ENCODE measurements around the gene TGFBR3.
"Not testable (repeated sequence)": the region's sequence is repeated elsewhere in the genome, so short reads cannot be mapped to it uniquely, and the experiment has no call there.

The TGFBR3 gene

GRCh38 chr1:91862120-91862519 is 23.8 kb downstream of the TGFBR3 start:
- H3K4me3 ChIP-seq (ENCODE audit: low read length): no peak overlapping the region
- H3K9me3 ChIP-seq (ENCODE audit: insufficient read depth, low read depth, low read length): no peaks in the 10 kb centered on the region
- no peaks in the 10 kb centered on the region for H3K4me1 ChIP-seq (ENCODE audit: insufficient read depth, low read length)
- H3K27me3 ChIP-seq (ENCODE audit: insufficient read depth, low read length): no peaks in the 10 kb centered on the region
- no peak overlapping the region for H3K9ac ChIP-seq (ENCODE audit: low read depth, low read length)
- no peak overlapping the region for H3K27ac ChIP-seq (ENCODE audit: low read length)
- no peaks in the 10 kb centered on the region for H3K36me3 ChIP-seq (ENCODE audit: insufficient read depth, low read depth, low read length)

- no peaks in the 10 kb centered on the region for H3K4me1 ChIP-seq (ENCODE audit: insufficient read depth, low read length)
- H3K4me3 ChIP-seq (ENCODE audit: low read length): no peak overlapping the region
- no peaks in the 10 kb centered on the region for H3K27me3 ChIP-seq (ENCODE audit: insufficient read depth, low read length)
- no peak overlapping the region for H3K9ac ChIP-seq (ENCODE audit: low read depth, low read length)
- no peak overlapping the region for H3K27ac ChIP-seq (ENCODE audit: low read length)
- H3K9me3 ChIP-seq (ENCODE audit: insufficient read depth, low read depth, low read length): no peaks in the 10 kb centered on the region
- no peaks in the 10 kb centered on the region for H3K36me3 ChIP-seq (ENCODE audit: insufficient read depth, low read depth, low read length)
Observed at GRCh38 chr1:91857557-91858239, 28.3 kb downstream of the TGFBR3 start.

- Histone ChIP-seq H3K36me3 (ENCODE audit: insufficient read depth, low read depth, low read length) (no peaks in the 10 kb centered on the region), H3K27me3 (ENCODE audit: insufficient read depth, low read length) (no peaks in the 10 kb centered on the region), H3K9ac (ENCODE audit: low read depth, low read length) (no peak overlapping the region), H3K27ac (ENCODE audit: low read length) (no peak overlapping the region), H3K4me1 (ENCODE audit: insufficient read depth, low read length) (no peaks in the 10 kb centered on the region), H3K9me3 (ENCODE audit: insufficient read depth, low read depth, low read length) (no peaks in the 10 kb centered on the region), H3K4me3 (ENCODE audit: low read length) (no peak overlapping the region)
Observed at GRCh38 chr1:91856996-91857395, 29.0 kb downstream of the TGFBR3 start.

GRCh38 chr1:91854852-91855534 is 31.0 kb downstream of the TGFBR3 start:
- Histone ChIP-seq H3K4me1 (ENCODE audit: insufficient read depth, low read length) (no peaks in the 10 kb centered on the region), H3K9me3 (ENCODE audit: insufficient read depth, low read depth, low read length) (no peaks in the 10 kb centered on the region), H3K4me3 (ENCODE audit: low read length) (no peak overlapping the region), H3K27ac (ENCODE audit: low read length) (no peak overlapping the region), H3K27me3 (ENCODE audit: insufficient read depth, low read length) (no peaks in the 10 kb centered on the region), H3K36me3 (ENCODE audit: insufficient read depth, low read depth, low read length) (no peaks in the 10 kb centered on the region), H3K9ac (ENCODE audit: low read depth, low read length) (no peak overlapping the region)

GRCh38 chr1:91853397-91853796 is 32.6 kb downstream of the TGFBR3 start:
- no peaks in the 10 kb centered on the region for H3K4me1 ChIP-seq (ENCODE audit: insufficient read depth, low read length)
- H3K9ac ChIP-seq (ENCODE audit: low read depth, low read length): no peak overlapping the region
- no peak overlapping the region for H3K27ac ChIP-seq (ENCODE audit: low read length)
- H3K9me3 ChIP-seq (ENCODE audit: insufficient read depth, low read depth, low read length): no peaks in the 10 kb centered on the region
- H3K36me3 ChIP-seq (ENCODE audit: insufficient read depth, low read depth, low read length): no peaks in the 10 kb centered on the region
- no peak overlapping the region for H3K4me3 ChIP-seq (ENCODE audit: low read length)
- no peaks in the 10 kb centered on the region for H3K27me3 ChIP-seq (ENCODE audit: insufficient read depth, low read length)

- not testable (repeated sequence) for H3K9ac ChIP-seq (ENCODE audit: low read depth, low read length); H3K4me1 ChIP-seq (ENCODE audit: insufficient read depth, low read length); H3K27me3 ChIP-seq (ENCODE audit: insufficient read depth, low read length); H3K27ac ChIP-seq (ENCODE audit: low read length); H3K9me3 ChIP-seq (ENCODE audit: insufficient read depth, low read depth, low read length); H3K4me3 ChIP-seq (ENCODE audit: low read length); H3K36me3 ChIP-seq (ENCODE audit: insufficient read depth, low read depth, low read length)
Observed at GRCh38 chr1:91852011-91852410, 33.9 kb downstream of the TGFBR3 start.

- Histone ChIP-seq H3K9me3 (ENCODE audit: insufficient read depth, low read depth, low read length) (no peaks in the 10 kb centered on the region), H3K27ac (ENCODE audit: low read length) (no peak overlapping the region), H3K9ac (ENCODE audit: low read depth, low read length) (no peak overlapping the region), H3K4me3 (ENCODE audit: low read length) (no peak overlapping the region), H3K27me3 (ENCODE audit: insufficient read depth, low read length) (no peaks in the 10 kb centered on the region), H3K36me3 (ENCODE audit: insufficient read depth, low read depth, low read length) (no peaks in the 10 kb centered on the region), H3K4me1 (ENCODE audit: insufficient read depth, low read length) (no peaks in the 10 kb centered on the region)
Observed at GRCh38 chr1:91851130-91852010, 34.6 kb downstream of the TGFBR3 start.

- H3K27ac ChIP-seq (ENCODE audit: low read length): no peak overlapping the region
- no peaks in the 10 kb centered on the region for H3K36me3 ChIP-seq (ENCODE audit: insufficient read depth, low read depth, low read length)
- H3K4me1 ChIP-seq (ENCODE audit: insufficient read depth, low read length): no peaks in the 10 kb centered on the region
- H3K9me3 ChIP-seq (ENCODE audit: insufficient read depth, low read depth, low read length): no peaks in the 10 kb centered on the region
- H3K4me3 ChIP-seq (ENCODE audit: low read length): no peak overlapping the region
- H3K9ac ChIP-seq (ENCODE audit: low read depth, low read length): no peak overlapping the region
- no peaks in the 10 kb centered on the region for H3K27me3 ChIP-seq (ENCODE audit: insufficient read depth, low read length)
Observed at GRCh38 chr1:91850708-91851107, 35.2 kb downstream of the TGFBR3 start.

GRCh38 chr1:91847851-91848250 is 38.1 kb downstream of the TGFBR3 start:
- H3K27me3 ChIP-seq (ENCODE audit: insufficient read depth, low read length): no peaks in the 10 kb centered on the region
- no peak overlapping the region for H3K4me3 ChIP-seq (ENCODE audit: low read length)
- no peaks in the 10 kb centered on the region for H3K9me3 ChIP-seq (ENCODE audit: insufficient read depth, low read depth, low read length)
- no peak overlapping the region for H3K9ac ChIP-seq (ENCODE audit: low read depth, low read length)
- H3K36me3 ChIP-seq (ENCODE audit: insufficient read depth, low read depth, low read length): no peaks in the 10 kb centered on the region
- H3K4me1 ChIP-seq (ENCODE audit: insufficient read depth, low read length): no peaks in the 10 kb centered on the region
- no peak overlapping the region for H3K27ac ChIP-seq (ENCODE audit: low read length)

- Histone ChIP-seq H3K27me3 (ENCODE audit: insufficient read depth, low read length) (no peaks in the 10 kb centered on the region), H3K36me3 (ENCODE audit: insufficient read depth, low read depth, low read length) (no peaks in the 10 kb centered on the region), H3K4me3 (ENCODE audit: low read length) (no peak overlapping the region), H3K9me3 (ENCODE audit: insufficient read depth, low read depth, low read length) (no peaks in the 10 kb centered on the region), H3K27ac (ENCODE audit: low read length) (no peak overlapping the region), H3K4me1 (ENCODE audit: insufficient read depth, low read length) (no peaks in the 10 kb centered on the region), H3K9ac (ENCODE audit: low read depth, low read length) (no peak overlapping the region)
Observed at GRCh38 chr1:91846639-91847013, 39.3 kb downstream of the TGFBR3 start.

GRCh38 chr1:91846007-91846638 is 39.8 kb downstream of the TGFBR3 start:
- no peaks in the 10 kb centered on the region for H3K27me3 ChIP-seq (ENCODE audit: insufficient read depth, low read length)
- no peak overlapping the region for H3K9ac ChIP-seq (ENCODE audit: low read depth, low read length)
- H3K36me3 ChIP-seq (ENCODE audit: insufficient read depth, low read depth, low read length): no peaks in the 10 kb centered on the region
- no peak overlapping the region for H3K27ac ChIP-seq (ENCODE audit: low read length)
- no peaks in the 10 kb centered on the region for H3K4me1 ChIP-seq (ENCODE audit: insufficient read depth, low read length)
- H3K9me3 ChIP-seq (ENCODE audit: insufficient read depth, low read depth, low read length): no peaks in the 10 kb centered on the region
- no peak overlapping the region for H3K4me3 ChIP-seq (ENCODE audit: low read length)
